ENCODE data around the gene BOLA3. TPM values are rescaled to one million over a fixed set of nuclear protein-coding genes. Genes with fewer than 3 reads are reported as not detected.

Gene BOLA3
- total and polyA plus RNA-seq, 4 donors, result 9.5 to 35.2 (median 27.1) TPM

DNA sequence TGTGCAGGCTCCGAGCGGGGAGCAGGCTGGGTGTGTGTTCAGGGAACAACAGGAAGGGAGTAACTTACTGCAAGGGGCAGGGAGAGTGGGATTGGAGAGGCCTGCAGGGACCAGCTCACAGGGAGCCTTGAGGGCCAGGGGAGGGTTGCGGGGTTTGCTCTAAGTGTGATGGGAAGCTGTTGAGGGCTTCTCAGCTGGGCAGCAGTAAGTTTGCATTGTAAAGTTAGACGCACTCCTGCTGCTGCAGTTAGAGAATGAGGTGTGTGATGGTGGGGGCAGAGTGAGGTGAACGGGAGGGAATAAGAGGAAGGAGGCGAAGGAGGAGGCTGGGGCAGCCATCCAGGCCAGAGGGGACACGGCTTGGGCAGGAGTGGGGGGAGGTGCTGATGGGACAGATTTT lies 53.4 kb downstream of the BOLA3 start:
- H3K9ac ChIP-seq (ENCODE audit: low read depth in 1 of 2, low read length in 2 of 2), result no peak overlapping the region
- H3K4me3 ChIP-seq (ENCODE audit: low read depth in 1 of 3, low read length in 3 of 3), result no peak overlapping the region
- no peak overlapping the region for H3K27ac ChIP-seq (ENCODE audit: low read depth in 1 of 2, low read length in 2 of 2)
- peaks cover 8 to 64% (median 28%) of the 10 kb centered on the region in 4 donors for H3K36me3 ChIP-seq (ENCODE audit: control insufficient read depth in 4 of 4, insufficient read depth in 3 of 4, low read depth in 1 of 4, low read length in 3 of 4)
- no peaks in the 10 kb centered on the region for H3K4me1 ChIP-seq (ENCODE audit: control insufficient read depth in 4 of 4, insufficient read depth in 4 of 4, low read length in 3 of 4)
- TF ChIP-seq HNF4A (conservative IDR thresholded peaks at IDR 0.05) (no peak), RXRA (IDR thresholded peaks at IDR 0.05) (no peak), FOXA1 (IDR thresholded peaks at IDR 0.05) (no peak), NR2F2 (IDR thresholded peaks at IDR 0.05) (no peak), TAF1 (conservative IDR thresholded peaks at IDR 0.05) (no peak)
- TF ChIP-seq, protein P1, sequence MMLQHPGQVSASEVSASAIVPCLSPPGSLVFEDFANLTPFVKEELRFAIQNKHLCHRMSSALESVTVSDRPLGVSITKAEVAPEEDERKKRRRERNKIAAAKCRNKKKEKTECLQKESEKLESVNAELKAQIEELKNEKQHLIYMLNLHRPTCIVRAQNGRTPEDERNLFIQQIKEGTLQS (IDR thresholded peaks at IDR 0.05), result no peak
- H3K27me3 ChIP-seq (ENCODE audit: control insufficient read depth in 4 of 4, insufficient read depth in 4 of 4, low read length in 3 of 4), result no peaks in the 10 kb centered on the region
- no peak for DNase-seq (ENCODE audit: low spot score)
- WGBS, result 95% methylated on average over 7 of the region's 7 CpGs
- H3K9me3 ChIP-seq (ENCODE audit: control insufficient read depth in 4 of 4, low read length in 3 of 4), result no peaks in the 10 kb centered on the region

DNA sequence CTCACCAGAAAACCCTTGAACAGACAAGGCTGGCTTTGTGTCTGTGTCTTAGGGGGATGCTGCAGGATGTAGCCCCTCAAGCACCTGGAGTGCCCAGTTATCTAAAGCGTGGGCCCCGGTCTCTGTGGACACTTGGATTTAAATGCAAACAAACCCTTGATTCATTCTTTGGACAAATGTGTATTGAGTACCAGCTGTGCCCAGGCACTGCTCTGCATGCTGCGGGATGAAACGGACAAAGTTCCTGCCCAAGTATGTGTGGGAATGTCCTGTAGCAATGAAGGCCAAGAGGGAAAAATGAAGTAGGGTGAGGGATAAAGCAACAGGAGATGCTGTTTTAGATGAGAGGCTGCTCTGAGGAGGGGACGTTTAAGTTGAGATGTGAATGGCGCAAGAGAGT lies 53.9 kb downstream of the BOLA3 start:
- WGBS, result 87% methylated on average over 6 of the region's 6 CpGs
- Histone ChIP-seq H3K27ac (ENCODE audit: low read depth in 1 of 2, low read length in 2 of 2) (no peak overlapping the region), H3K27me3 (ENCODE audit: control insufficient read depth in 4 of 4, insufficient read depth in 4 of 4, low read length in 3 of 4) (no peaks in the 10 kb centered on the region), H3K36me3 (ENCODE audit: control insufficient read depth in 4 of 4, insufficient read depth in 3 of 4, low read depth in 1 of 4, low read length in 3 of 4) (peaks cover 8 to 60% (median 27%) of the 10 kb centered on the region in 4 donors), H3K4me3 (ENCODE audit: low read depth in 1 of 3, low read length in 3 of 3) (no peak overlapping the region), H3K4me1 (ENCODE audit: control insufficient read depth in 4 of 4, insufficient read depth in 4 of 4, low read length in 3 of 4) (no peaks in the 10 kb centered on the region), H3K9ac (ENCODE audit: low read depth in 1 of 2, low read length in 2 of 2) (no peak overlapping the region), H3K9me3 (ENCODE audit: control insufficient read depth in 4 of 4, low read length in 3 of 4) (no peaks in the 10 kb centered on the region)
- no peak for TF ChIP-seq EGR1 (IDR thresholded peaks at IDR 0.05; ENCODE audit: low read depth in 2 of 2)
- TF ChIP-seq FOXA1 (IDR thresholded peaks at IDR 0.05), result no peak
- no peak for TF ChIP-seq FOXA2 (IDR thresholded peaks at IDR 0.05)
- no peak for TF ChIP-seq YY1 (IDR thresholded peaks at IDR 0.05)
- TF ChIP-seq, protein P1 (IDR thresholded peaks at IDR 0.05), result no peak
- no peak for TF ChIP-seq HNF4G (IDR thresholded peaks at IDR 0.05)
- TF ChIP-seq RXRA (IDR thresholded peaks at IDR 0.05), result no peak
- TF ChIP-seq RAD21 (IDR thresholded peaks at IDR 0.05), result no peak
- TF ChIP-seq TAF1 (conservative IDR thresholded peaks at IDR 0.05), result no peak
- TF ChIP-seq, protein P2, sequence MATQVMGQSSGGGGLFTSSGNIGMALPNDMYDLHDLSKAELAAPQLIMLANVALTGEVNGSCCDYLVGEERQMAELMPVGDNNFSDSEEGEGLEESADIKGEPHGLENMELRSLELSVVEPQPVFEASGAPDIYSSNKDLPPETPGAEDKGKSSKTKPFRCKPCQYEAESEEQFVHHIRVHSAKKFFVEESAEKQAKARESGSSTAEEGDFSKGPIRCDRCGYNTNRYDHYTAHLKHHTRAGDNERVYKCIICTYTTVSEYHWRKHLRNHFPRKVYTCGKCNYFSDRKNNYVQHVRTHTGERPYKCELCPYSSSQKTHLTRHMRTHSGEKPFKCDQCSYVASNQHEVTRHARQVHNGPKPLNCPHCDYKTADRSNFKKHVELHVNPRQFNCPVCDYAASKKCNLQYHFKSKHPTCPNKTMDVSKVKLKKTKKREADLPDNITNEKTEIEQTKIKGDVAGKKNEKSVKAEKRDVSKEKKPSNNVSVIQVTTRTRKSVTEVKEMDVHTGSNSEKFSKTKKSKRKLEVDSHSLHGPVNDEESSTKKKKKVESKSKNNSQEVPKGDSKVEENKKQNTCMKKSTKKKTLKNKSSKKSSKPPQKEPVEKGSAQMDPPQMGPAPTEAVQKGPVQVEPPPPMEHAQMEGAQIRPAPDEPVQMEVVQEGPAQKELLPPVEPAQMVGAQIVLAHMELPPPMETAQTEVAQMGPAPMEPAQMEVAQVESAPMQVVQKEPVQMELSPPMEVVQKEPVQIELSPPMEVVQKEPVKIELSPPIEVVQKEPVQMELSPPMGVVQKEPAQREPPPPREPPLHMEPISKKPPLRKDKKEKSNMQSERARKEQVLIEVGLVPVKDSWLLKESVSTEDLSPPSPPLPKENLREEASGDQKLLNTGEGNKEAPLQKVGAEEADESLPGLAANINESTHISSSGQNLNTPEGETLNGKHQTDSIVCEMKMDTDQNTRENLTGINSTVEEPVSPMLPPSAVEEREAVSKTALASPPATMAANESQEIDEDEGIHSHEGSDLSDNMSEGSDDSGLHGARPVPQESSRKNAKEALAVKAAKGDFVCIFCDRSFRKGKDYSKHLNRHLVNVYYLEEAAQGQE (IDR thresholded peaks at IDR 0.05), result no peak
- no peak for TF ChIP-seq NR2F2 (IDR thresholded peaks at IDR 0.05)
- no peak for DNase-seq (ENCODE audit: low spot score)

DNA sequence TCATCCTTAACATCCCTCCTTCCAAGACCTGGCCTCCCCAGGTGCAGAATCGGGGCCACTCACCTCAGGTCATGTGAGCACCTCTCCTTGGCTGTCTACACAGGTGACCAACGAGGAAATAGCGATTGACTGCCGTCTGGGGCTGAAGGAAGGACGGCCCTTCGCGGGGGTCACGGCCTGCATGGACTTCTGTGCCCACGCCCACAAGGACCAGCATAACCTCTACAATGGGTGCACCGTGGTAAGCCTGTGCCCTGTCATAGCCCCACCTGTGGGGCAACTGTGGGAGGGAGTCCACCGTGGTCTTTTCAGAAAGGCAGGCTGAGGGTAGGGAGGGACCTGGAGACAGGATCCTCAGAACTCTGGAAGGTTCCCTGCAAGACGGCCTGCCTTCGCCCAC lies 54.3 kb downstream of the BOLA3 start:
- Histone ChIP-seq H3K27me3 (ENCODE audit: control insufficient read depth in 4 of 4, insufficient read depth in 4 of 4, low read length in 3 of 4) (no peaks in the 10 kb centered on the region), H3K4me1 (ENCODE audit: control insufficient read depth in 4 of 4, insufficient read depth in 4 of 4, low read length in 3 of 4) (no peaks in the 10 kb centered on the region), H3K9me3 (ENCODE audit: control insufficient read depth in 4 of 4, low read length in 3 of 4) (no peaks in the 10 kb centered on the region), H3K27ac (ENCODE audit: low read depth in 1 of 2, low read length in 2 of 2) (no peak overlapping the region), H3K4me3 (ENCODE audit: low read depth in 1 of 3, low read length in 3 of 3) (no peak overlapping the region), H3K9ac (ENCODE audit: low read depth in 1 of 2, low read length in 2 of 2) (no peak overlapping the region), H3K36me3 (ENCODE audit: control insufficient read depth in 4 of 4, insufficient read depth in 3 of 4, low read depth in 1 of 4, low read length in 3 of 4) (peaks cover 8 to 58% (median 27%) of the 10 kb centered on the region in 4 donors)
- TF ChIP-seq HNF4G (IDR thresholded peaks at IDR 0.05), result no peak
- TF ChIP-seq RAD21 (IDR thresholded peaks at IDR 0.05), result no peak
- no peak for DNase-seq (ENCODE audit: low spot score)
- 93% methylated on average over 13 of the region's 13 CpGs for WGBS

Data from liver (tissue), 9 donors.